Measurements from ENCODE around the gene PTPN4.

DNA sequence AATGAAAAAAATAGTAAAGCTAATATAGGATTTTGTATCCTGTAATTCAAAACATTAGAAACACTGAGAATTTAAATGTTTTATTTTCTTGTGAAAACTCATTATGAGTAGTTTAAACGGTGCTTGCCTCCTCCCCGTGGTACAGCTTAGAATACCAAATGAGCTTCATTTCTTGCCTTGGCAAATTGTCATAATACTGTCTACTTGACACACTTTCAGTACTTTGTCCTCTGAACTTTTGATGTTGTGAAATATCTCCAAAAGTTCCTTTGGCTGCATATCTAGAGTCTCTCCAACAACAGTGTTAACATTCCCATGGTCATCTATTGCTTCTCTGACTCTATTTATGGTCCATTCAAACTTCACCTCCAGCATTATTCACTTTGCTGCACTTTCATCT lies 191.2 kb downstream of the PTPN4 start:
- TF ChIP-seq YY1 (IDR thresholded peaks at IDR 0.05; ENCODE audit: insufficient read depth, insufficient read length): no peak
- TF ChIP-seq ZNF274 (IDR thresholded peaks at IDR 0.05; ENCODE audit: low read depth, low read length): no peak

Measured in NT2/D1 (cell line).